Esophagus squamous epithelium (tissue), 4 donors: ENCODE data around the gene RTF1.

Source experiments
- CTCF ChIP-seq, 6 experiments: fragments of 450-650 bp in 4 of 6; fragments of 200-600 bp in 2 of 6; sonication (generic) in 2 of 6; IDR thresholded peaks; one replicate each; pipeline ENCODE4 v1.5.1; 2016 to 2019; ENCODE audit warnings: antibody characterized with exemption in 6 of 6, mild to moderate bottlenecking in 4 of 6, moderate library complexity in 4 of 6
- POLR2A ChIP-seq, 4 donors: fragments of 450-650 bp; IDR thresholded peaks; one replicate each; pipeline ENCODE4 v1.6.1; 2017; ENCODE audit warnings: antibody characterized with exemption in 4 of 4, mild to moderate bottlenecking in 4 of 4, moderate library complexity in 3 of 4

- no peak for TF ChIP-seq CTCF (IDR thresholded peaks at IDR 0.05)
- no peak for TF ChIP-seq POLR2A (IDR thresholded peaks at IDR 0.05)
Observed at GRCh38 chr15:41474941-41475340, 58.0 kb downstream of the RTF1 start.
